ENCODE results near the gene RTRAF. TPM values are rescaled to one million over a fixed set of nuclear protein-coding genes. Genes with fewer than 3 reads are reported as not detected.
A peak's percentile ranks its signal among the peaks of the same experiment; 100 is the strongest.

RTRAF gene
- total RNA-seq (2022) (285 and 358 TPM in 2 replicates), Bru-seq, nascent RNA (percentile 94 among the genes with signal in this experiment), BruChase-seq, experiment 1, labeled RNA remaining after a 6-hour chase (percentile 92 among the genes with signal in this experiment), BruChase-seq, experiment 2, labeled RNA remaining after a 2-hour chase (percentile 87 among the genes with signal in this experiment)
- long read RNA-seq, full-length matches to known transcripts = 252 of 266 reads
- long read RNA-seq, partial matches to known transcripts = 2 of 266 reads
- long read RNA-seq, other reads (novel, unspliced or antisense) = 12 of 266 reads

GRCh38 chr14:51989293-51990234 is at the start of gene RTRAF:
Gene RTRAF, plus strand, starts transcription at chr14:51989546. Its CDS starts 94 bp downstream, at chr14:51989640.
- POLR2A ChIA-PET = interaction anchor here (0.6 to 2.1 kb wide), 11 partner anchors 11 to 561 kb away, joined by 3 to 10 read pairs (median 4); no protein-coding TSS in a partner anchor
- CTCF ChIA-PET = no interaction called here
- H3K27me3 Mint-ChIP-seq (ENCODE audit: insufficient read depth, unreplicated experiment) = no peaks in the 10 kb centered on the region
- BruUV-seq (replicated peaks) = no TSS peak
- intact Hi-C loops (cut with micrococcal nuclease) = loop anchor here (10.0 kb wide), 1 partner anchor 485 kb away; no protein-coding TSS in a partner anchor
- peak within 1 kb of the TSS; percentile 85 for H3K4me3 Mint-ChIP-seq (ENCODE audit: unreplicated experiment)
- H3K27ac Mint-ChIP-seq (ENCODE audit: low read depth, unreplicated experiment) = peak within 1 kb of the TSS; percentile 91
- peaks cover 17% of the 10 kb centered on the region for H3K36me3 Mint-ChIP-seq (ENCODE audit: insufficient read depth, unreplicated experiment)
- no peak for TF ChIP-seq CTCF (IDR thresholded peaks at IDR 0.05; ENCODE audit: unreplicated experiment)
- H3K9me3 Mint-ChIP-seq (ENCODE audit: unreplicated experiment) = no peaks in the 10 kb centered on the region
- peak; percentile 91 for DNase-seq (ENCODE audit: unreplicated experiment)
- H3K4me1 Mint-ChIP-seq (ENCODE audit: insufficient read depth, unreplicated experiment) = peaks cover 19% of the 10 kb centered on the region

- no TSS peak for BruUV-seq (replicated peaks)
- Mint-ChIP-seq H3K4me3 (ENCODE audit: unreplicated experiment) (no peak overlapping the region), H3K27ac (ENCODE audit: low read depth, unreplicated experiment) (no peak overlapping the region), H3K9me3 (ENCODE audit: unreplicated experiment) (peaks cover 1% of the 10 kb centered on the region), H3K27me3 (ENCODE audit: insufficient read depth, unreplicated experiment) (no peaks in the 10 kb centered on the region), H3K36me3 (ENCODE audit: insufficient read depth, unreplicated experiment) (no peaks in the 10 kb centered on the region), H3K4me1 (ENCODE audit: insufficient read depth, unreplicated experiment) (no peaks in the 10 kb centered on the region)
- no peak for TF ChIP-seq CTCF (IDR thresholded peaks at IDR 0.05; ENCODE audit: unreplicated experiment)
- intact Hi-C loops (cut with micrococcal nuclease) = no loop called here
- ChIA-PET CTCF (interaction anchor here (0.6 kb wide), 1 partner anchor 120 kb away, joined by 3 read pairs; no protein-coding TSS in a partner anchor), POLR2A (no interaction called here)
- DNase-seq (ENCODE audit: unreplicated experiment) = no peak
Observed at GRCh38 chr14:51939755-51940301, 49.5 kb upstream of the RTRAF start.

- BruUV-seq (replicated peaks) = no TSS peak
- Mint-ChIP-seq H3K27me3 (ENCODE audit: insufficient read depth, unreplicated experiment) (peaks cover 8% of the 10 kb centered on the region), H3K4me1 (ENCODE audit: insufficient read depth, unreplicated experiment) (no peaks in the 10 kb centered on the region), H3K9me3 (ENCODE audit: unreplicated experiment) (peaks cover 10% of the 10 kb centered on the region), H3K4me3 (ENCODE audit: unreplicated experiment) (no peak overlapping the region), H3K27ac (ENCODE audit: low read depth, unreplicated experiment) (no peak overlapping the region), H3K36me3 (ENCODE audit: insufficient read depth, unreplicated experiment) (no peaks in the 10 kb centered on the region)
- TF ChIP-seq CTCF (IDR thresholded peaks at IDR 0.05; ENCODE audit: unreplicated experiment) = no peak
- no peak for DNase-seq (ENCODE audit: unreplicated experiment)
- POLR2A ChIA-PET = no interaction called here
- intact Hi-C loops (cut with micrococcal nuclease) = no loop called here
- CTCF ChIA-PET = no interaction called here
Observed at GRCh38 chr14:51942971-51943370, 46.4 kb upstream of the RTRAF start.

- intact Hi-C loops (cut with micrococcal nuclease) = no loop called here
- Mint-ChIP-seq H3K4me3 (ENCODE audit: unreplicated experiment) (no peak overlapping the region), H3K27me3 (ENCODE audit: insufficient read depth, unreplicated experiment) (peaks cover 16% of the 10 kb centered on the region), H3K4me1 (ENCODE audit: insufficient read depth, unreplicated experiment) (no peaks in the 10 kb centered on the region), H3K9me3 (ENCODE audit: unreplicated experiment) (peaks cover 7% of the 10 kb centered on the region), H3K36me3 (ENCODE audit: insufficient read depth, unreplicated experiment) (no peaks in the 10 kb centered on the region), H3K27ac (ENCODE audit: low read depth, unreplicated experiment) (no peak overlapping the region)
- POLR2A ChIA-PET = no interaction called here
- no peak for TF ChIP-seq CTCF (IDR thresholded peaks at IDR 0.05; ENCODE audit: unreplicated experiment)
- no peak for DNase-seq (ENCODE audit: unreplicated experiment)
- CTCF ChIA-PET = no interaction called here
- no TSS peak for BruUV-seq (replicated peaks)
Observed at GRCh38 chr14:51950007-51950406, 39.3 kb upstream of the RTRAF start.
